NCI-H1048 (cell line): ENCODE measurements around the gene GTPBP4.

ENCODE experiments used
- DNase-seq: peaks from one replicate; lab custom pipeline; 2025; lab: John Stamatoyannopoulos, UW

Gene GTPBP4

DNA sequence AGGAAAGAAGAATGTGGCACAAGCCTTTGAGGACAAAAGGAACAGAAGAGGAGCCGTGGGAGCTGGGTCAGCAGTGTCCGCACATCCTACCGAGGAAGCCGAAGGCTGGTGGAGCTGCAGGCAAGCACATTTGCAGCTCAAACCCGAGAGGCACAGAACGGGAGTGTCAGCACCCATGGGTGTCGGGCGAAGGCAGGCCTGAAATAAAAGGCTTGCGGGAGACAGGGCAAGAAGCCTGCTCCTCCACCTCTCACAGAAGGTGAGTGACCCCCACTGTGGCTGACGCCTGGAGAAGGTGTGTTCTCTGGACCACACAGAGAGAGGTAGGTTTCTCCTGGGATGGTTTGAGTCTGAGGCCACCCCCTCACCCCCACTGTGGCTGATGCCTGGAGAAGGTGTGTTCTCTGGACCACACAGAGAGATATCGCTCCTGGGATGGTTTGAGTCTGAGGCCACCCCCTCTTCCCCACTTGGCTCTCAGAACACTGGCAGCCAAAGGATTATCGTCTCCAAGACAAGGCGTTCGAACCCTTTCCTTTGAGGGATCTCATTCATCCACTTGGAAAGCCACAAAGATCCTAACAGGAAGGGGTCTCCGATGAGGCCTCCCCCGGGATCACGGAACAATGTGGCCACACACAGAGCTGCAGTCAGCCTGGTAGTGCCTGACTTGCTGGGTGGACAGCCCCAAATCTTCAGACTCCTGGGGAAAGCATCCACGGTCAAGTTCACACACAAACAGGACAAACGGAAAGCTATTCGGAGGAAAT, 21.6 kb upstream of the GTPBP4 start:
- no peak for DNase-seq

DNA sequence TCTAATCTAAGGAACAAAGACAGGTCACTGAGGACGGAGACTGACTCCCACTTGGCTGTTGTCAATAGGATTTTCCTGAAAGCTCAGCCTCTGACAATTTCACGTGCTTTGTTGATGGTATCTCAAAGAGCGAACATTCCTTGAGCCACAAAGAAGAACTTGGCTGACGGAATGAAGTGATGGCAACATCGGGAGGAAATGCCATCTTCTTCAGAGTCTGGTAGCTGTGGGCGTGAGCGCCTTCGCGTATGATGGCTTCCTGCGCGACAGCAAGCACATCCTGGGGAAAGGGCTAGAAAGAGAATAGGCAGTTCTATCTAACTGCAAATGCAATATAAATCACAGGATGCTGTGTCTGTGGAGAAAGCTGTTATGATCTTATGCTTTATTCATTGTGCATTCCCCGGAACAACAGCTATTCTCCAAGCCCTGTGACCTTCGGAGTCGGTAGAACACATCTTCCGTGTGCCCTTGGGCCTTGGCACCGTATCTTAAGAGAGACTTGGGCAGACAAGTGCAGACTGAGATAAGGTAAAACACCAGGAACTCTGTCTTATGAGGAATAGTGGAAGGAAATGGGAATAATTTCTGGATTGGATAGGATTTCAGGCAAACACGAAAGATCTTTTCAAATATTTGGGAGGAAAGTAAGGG, 19.6 kb upstream of the GTPBP4 start:
- DNase-seq: no peak

DNA sequence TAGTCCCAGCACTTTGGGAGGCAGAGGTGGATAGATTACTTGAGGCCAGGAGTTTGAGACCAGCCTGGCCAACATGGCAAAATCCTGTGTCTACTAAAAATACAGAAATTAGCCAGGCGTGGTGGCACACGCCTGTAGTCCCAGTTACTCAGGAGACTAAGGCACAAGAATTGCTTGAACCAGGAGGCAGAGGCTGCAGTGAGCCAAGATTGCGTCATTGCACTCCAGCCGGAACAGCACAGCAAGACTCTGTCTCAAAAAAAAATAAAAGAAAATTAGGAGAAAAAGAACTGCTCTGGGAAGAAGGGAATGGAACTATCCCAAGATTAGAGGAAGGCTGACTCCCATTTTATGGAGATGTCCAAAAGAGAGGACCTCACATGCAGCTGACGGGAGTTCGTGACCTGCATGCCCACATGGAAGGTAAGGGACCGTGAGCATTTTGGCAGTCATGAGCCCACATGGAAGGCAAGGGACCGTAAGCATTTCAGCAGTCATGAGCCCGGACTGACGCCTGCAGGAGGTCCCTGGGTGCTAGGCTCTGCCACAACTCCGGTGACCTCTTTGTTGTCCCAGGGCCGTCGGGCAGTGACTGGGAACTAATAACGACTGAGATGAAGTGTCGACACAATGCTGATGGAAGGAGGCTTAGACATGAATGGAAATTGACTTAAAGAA, 18.6 kb upstream of the GTPBP4 start:
- no peak for DNase-seq

DNA sequence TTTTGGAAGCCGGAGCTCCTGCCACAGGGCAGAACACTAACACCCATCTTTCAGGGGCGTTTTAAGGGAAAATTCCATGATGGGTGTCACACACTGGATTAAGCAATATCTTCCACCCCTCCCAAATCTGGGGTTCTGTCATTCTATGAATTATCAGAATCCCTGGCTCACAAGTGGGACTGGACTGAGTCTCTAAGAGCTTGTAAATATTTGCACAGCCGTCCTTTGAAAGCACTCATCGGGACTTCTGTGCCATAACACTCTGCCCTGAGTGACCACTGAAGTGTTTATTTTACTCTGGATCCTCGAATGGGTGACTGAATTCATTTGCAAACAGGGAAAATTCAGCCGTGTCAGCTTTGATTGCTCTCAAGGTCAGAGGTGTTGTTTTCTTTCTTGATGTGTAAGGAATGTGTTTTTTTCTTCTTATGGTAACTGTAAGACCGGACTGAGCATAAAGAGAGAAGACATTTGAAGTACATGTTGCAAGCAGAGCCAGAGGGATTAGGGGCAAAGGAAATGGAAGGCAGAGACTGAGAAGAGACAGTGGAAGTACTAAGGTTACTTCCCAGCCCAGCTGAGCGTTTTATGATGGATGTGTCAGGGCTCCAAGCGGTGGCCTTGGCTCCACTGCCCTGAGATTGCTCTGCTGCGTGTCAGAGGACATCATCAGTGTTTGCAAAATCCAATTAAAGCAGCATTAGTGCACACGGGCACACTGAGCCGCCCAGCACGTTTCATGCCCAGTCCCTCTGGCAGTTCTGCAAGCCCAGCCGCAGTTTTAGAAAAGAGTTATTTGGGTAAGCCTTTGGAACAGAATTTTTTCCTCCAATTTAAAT, 17.7 kb upstream of the GTPBP4 start:
- no peak for DNase-seq

DNA sequence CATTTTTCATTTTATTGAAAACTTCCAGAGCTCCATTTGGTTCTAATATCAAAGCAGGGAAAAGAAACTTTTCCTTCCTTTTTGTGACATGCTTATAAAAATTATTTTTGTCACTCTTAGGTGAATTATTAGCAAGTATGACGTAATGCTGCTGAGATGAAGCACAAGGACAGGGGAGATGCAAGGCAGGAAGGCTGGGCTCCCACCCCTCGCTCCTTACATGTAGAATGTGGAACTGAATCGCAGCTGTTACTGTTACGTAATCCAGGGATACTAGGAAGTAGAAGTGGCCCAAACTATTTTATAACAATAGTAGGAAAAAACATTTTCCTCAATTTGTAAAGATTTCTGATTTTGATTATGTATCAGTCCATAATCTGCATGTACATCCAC, 17.1 kb upstream of the GTPBP4 start:
- DNase-seq: no peak

DNA sequence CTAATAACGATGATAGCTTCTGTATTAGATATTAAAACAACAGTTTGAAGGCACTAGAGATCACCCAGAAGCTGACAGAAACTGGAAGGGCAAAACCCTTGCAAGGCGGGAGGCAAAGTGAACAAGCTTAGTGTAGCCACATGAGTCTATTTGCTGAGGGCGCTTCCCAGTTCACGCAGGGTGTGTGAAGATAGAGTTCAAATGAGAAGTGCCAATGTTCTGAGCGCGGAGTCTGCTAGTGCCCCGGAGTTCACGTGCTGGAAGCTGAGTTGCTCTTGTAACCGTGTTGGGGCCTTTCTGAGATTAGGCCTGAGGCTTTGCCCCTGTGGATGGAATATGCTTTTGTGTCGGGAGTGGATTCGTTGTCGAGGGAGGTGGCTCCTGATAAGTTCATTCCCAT, 16.6 kb upstream of the GTPBP4 start:
- no peak for DNase-seq

DNA sequence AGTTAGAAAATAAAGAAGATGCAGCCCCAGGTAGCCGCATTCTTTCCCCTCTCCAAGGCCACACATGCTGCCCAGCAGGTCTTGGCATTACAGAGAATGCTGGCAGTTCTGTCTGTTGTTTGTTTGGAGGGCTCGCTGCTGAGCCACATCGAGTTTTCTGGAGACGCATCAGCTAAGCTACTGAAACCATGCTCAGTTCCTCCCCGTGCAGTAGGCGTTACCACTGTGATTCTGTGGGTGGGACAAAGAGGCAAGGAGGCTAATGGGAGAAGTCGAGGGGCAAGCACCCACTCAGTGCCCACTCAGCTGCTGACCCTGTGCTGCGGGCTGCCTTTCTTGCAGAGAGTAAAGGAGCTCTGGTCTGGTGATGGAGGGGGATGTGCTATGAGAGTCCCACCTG, 15.5 kb upstream of the GTPBP4 start:
- DNase-seq: no peak

DNA sequence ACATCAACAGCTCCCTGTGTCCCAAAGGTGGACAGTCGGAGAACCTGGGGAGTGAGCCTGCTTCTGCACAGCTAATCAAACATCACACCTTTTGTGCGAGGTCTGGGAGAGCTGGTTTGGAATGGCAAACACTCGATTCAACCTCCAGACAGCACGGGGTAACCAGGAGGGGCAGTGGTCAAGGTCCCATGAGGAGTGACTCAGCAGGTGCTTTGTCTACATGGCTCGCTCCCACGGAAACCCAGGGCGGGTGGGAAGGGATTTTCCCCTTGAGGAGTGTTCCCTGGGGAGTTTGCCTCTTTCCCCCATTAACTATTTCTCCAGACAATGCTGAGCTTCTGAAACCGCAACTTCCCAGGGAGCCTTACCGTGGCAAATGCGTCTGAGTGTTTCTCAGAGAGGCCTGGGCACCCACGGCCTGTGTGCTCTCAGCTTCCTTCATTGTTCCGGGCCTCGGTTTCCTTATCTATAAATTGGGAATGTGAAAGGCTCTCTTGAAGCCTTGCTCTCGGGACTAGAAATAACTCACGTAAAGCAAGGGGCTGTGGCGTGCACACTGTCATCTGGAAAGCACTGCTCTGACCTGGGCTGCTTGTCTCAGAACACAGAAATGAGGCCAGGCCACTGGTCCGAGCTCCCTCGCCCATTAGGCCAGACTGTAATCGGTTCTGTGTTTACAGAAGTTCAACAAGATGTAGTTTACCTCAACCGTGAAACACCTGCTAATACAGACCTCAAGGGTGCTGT, 14.0 kb upstream of the GTPBP4 start:
- DNase-seq: no peak

DNA sequence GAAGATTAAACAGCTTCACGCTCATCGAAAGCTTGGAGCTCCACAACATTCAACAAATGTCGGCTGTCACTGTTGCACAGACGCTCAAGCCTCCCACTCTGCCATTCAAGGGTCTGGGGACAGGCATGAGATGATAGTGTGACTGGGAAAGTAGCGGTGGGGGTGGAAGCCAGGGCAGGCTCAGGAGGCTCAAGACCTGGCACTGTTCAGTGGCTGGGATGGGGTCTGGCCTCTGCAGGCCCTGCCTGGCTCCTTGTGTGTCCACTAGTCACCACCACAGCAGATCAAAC, 13.5 kb upstream of the GTPBP4 start:
- no peak for DNase-seq

DNA sequence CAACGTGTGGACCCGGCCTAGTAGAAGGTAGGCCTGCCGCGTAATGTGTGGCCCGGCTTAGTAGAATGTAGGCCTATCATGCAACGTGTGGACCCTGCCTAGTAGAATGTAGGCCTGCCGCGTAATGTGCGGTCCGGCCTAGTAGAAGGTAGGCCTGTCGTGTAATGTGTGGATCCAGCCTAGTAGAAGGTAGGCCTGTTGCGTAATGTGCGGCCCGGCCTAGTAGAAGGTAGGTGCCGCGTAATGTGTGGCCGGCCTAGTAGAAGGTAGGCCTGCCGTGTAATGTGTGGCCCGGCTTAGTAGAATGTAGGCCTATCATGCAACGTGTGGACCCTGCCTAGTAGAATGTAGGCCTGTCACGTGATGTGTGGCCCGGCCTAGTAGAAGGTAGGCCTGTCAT, 11.9 kb upstream of the GTPBP4 start:
- no peak for DNase-seq

DNA sequence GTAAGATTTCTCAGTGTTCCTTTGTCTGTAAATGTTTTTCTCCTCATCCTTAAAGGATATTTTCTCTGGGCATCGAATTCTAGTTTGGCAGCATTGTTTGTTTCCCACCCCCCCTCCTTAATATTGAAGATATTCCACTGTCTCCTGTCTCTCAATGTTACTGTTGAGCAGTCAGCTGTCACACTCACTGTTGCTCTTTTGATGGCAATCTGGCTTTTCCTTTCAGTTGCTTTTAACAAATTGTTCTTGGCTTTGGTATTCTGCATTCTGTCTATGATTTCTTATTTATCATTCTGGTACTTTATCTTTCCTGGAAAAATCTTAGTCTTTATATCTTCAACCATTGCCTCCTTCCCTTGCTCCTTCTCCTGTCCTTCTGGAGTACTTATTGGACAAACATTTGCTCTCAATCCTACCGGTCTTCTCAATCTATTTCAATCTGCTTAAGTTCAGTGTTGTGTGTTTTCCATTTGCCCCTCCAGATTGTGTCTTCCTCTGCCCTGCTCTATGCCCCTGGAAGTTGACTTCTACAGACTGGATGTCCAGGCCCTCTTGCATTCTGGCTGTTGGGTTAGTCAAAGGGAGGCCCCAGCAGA, 9.3 kb upstream of the GTPBP4 start:
- DNase-seq: no peak

DNA sequence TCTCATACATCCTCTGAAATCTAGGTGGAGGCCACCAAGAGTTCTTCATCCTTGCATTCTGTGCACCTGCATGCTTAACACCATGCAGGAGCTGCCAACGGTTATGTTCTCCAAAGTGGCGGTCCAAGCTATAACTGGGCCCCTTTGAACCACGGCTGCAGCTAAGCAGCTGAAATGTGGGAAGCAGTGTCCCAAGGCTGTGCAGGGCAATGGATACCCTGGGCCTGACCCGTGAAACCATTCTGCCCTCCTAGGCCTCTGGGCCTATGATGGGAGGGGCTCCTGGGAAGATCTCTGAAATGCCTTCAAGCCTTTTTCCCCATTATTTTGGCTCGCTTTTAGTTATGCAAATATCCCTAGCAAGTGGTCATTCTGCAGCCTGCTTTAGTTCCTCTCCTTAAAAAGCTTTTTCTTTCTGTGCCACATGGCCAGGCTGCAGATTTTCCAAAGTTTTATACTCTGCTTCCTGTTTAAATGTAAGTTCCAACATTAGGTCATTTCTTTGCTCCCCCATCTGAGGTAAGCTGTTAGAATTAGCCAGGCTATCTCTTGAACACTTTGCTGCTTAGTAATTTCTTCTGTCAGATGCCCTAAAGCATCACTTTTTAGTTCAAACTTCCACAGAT, 7.7 kb upstream of the GTPBP4 start:
- no peak for DNase-seq

DNA sequence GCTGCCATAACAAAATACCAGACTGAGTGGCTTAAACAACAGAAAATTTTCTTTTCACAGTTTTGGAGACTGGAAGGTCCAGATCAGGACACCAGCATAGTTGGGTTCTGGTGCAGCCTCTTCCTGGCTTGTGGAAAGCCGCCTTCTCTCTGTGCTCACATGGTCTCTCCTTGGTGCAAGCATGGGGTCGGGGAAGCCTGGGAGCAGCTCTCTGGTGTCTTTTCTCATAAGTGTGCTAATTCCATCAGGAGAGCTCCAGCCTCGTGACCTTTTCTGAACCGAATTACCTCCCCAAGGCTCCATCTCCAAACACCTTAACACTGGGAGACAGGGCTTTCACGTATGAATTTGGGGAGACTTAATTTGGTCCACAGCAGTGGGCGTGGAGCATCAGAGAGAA, 4.8 kb upstream of the GTPBP4 start:
- no peak for DNase-seq

DNA sequence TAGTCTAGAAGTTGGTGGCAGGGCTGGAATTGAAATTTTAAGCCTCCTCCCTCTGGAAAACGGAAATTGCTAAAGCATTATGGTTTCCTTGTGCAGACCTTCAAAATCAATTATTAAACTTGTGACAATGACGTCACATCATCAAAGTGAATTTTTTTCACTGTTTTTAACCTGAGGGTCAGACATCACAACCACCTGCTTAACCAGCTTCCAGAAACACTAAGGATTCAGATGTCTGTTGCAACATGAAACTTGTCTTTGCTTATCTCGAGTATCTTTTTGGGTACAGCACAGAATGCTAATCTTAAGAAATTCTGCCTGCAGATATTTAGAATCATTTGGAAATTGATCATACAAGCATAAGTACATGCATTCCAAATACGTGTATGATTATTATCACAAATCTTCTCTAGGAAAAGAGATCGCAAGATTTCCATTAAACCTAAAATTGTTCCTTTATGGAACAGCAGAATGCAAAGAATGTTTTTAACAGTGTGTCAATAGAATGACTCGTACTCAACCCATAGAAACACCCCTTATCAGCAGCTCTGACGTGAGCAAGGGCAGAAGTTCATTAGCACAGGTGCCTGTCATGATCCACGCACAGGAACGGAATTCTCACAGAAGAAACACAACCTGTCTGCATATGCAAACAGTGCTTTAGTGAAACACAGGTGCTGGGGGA, 4.1 kb upstream of the GTPBP4 start:
- no peak for DNase-seq

DNA sequence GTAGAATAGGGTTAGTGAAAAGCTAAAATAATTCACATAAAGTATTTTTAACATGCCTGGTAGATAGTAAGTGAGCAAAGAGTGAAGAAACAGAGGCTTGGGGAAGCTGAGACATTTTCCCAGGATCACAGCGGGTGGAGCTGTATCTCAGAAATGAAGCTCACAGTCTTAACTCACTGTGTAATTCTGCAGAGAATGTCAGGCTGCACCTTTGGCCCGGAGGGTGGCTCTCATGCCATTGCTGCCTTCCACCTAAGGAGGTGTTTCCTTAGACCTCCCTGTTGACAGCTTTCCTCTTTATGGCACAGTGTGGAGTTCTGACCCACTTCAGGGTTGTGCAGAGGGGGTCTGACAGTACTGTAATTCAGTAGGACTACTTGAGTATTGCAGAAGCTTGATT, 2.9 kb upstream of the GTPBP4 start:
- no peak for DNase-seq

DNA sequence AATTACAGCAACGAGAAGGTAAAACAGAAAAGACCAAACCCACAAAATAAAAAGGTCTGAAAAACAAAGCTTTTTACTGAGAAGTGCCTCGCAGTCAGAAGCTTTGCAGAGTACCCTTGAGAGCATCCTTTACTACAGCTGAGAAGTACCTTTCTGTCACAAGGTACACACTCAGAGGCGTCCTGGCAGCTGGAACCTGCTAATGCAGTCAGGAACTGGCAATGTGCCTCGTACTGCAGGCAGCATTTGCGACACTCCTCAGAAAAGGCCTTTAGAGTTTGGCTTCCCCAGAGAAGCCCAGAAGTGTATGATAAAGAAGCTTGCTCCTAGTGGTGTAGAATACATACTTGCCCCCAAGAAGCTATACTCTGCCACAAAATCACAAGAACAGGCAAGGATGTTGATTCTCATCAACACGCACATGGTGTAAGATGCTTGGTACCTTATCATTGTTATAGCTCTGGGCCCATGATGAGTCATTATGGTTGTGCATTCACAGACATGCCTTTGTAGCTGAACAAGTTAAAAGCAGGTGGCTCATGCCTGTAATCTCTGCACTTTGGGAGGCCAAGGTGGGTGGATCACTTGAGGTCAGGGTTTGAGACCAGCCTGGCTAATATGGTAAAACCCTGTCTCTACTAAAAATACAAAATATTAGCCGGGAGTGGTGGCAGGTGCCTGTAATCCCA, 2.0 kb upstream of the GTPBP4 start:
- DNase-seq: no peak

DNA sequence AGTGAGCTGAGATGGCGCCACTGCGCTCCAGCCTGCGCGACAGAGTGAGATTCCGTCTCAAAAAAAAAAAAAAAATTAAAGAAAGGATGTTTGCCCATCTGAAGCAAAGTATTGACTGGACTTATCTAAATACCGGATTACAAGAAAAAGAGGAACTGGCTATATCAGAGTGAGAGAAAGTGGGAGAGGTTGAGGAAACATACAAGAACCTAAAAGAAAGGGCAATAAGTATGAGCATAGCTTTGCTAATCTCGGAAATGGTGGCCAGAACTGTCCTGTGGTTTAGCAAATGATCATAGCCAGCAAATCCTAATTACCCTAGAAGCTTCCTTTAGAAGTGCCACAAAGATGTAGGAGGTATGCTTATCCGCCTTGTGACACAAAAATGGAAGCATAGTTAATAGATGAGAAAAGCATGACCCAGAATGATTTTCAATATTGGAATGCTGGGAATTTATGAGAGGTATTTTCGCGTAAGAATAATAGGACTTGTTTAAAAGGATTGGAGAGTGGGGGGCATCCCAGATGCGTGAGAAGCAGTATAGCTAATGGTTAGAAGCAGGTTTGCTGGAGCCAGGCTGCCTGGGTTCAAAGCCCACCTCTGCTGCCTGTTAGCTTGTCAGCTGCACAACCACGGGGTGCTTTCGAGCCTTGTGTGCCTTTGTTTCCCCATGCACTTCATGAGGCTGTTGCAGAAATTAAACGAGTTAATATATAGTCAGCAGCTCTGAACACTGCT, 1.2 kb upstream of the GTPBP4 start:
- no peak for DNase-seq

DNA sequence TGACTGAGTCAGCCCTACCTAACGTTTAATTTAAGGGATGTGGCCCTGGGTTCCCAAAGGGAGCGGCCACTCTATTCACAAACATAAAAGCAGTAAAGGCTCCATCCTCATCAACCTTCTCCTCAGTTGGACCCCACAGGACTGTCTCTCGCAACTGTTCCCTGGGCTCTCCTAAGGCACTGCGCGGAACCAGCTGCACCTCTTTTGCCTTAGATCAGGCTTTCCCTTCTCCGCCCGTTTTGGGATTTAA, 689 bp upstream of the GTPBP4 start:
- DNase-seq: no peak
